WI38 (cell line): ENCODE data around the gene POLR1D.
"Not testable (repeated sequence)": the region's sequence is repeated elsewhere in the genome, so short reads cannot be mapped to it uniquely, and the experiment has no call there.

Experiments used
- H3K4me3 ChIP-seq: 2 replicates; pipeline ENCODE4 v1.5.1; 2011; ENCODE audit warnings: low read depth, mild to moderate bottlenecking, control low read depth, low read length
- CTCF ChIP-seq: IDR thresholded peaks from 2 replicates; pipeline ENCODE4 v1.5.1; 2012; ENCODE audit warnings: low read depth, mild to moderate bottlenecking, control low read depth, low read length

The POLR1D gene

GRCh38 chr13:27624071-27624470 lies 2.4 kb downstream of the POLR1D start:
- TF ChIP-seq CTCF, result no peak
- no peak overlapping the region for H3K4me3 ChIP-seq

- TF ChIP-seq CTCF, result no peak
- H3K4me3 ChIP-seq, result no peak overlapping the region
Observed at GRCh38 chr13:27625839-27626238, 4.1 kb downstream of the POLR1D start.

GRCh38 chr13:27627380-27627779 lies 5.7 kb downstream of the POLR1D start:
- H3K4me3 ChIP-seq, result no peak overlapping the region
- no peak for TF ChIP-seq CTCF

- H3K4me3 ChIP-seq, result no peak overlapping the region
- no peak for TF ChIP-seq CTCF
Observed at GRCh38 chr13:27628081-27628480, 6.4 kb downstream of the POLR1D start.

- not testable (repeated sequence) for H3K4me3 ChIP-seq
Observed at GRCh38 chr13:27628766-27629165, 7.1 kb downstream of the POLR1D start.

- no peak overlapping the region for H3K4me3 ChIP-seq
- no peak for TF ChIP-seq CTCF
Observed at GRCh38 chr13:27631156-27631555, 9.5 kb downstream of the POLR1D start.

- TF ChIP-seq CTCF, result no peak
- no peak overlapping the region for H3K4me3 ChIP-seq
Observed at GRCh38 chr13:27631665-27632064, 10.0 kb downstream of the POLR1D start.

- H3K4me3 ChIP-seq, result no peak overlapping the region
- no peak for TF ChIP-seq CTCF
Observed at GRCh38 chr13:27632214-27632613, 10.5 kb downstream of the POLR1D start.
